ENCODE measurements around the gene HSD17B2.
"Not testable (repeated sequence)": the region's sequence is repeated elsewhere in the genome, so short reads cannot be mapped to it uniquely, and the experiment has no call there.

The HSD17B2 gene

GRCh38 chr16:82007189-82007588 lies 27.9 kb upstream of the HSD17B2 start:
- no peak overlapping the region for H3K9ac ChIP-seq (ENCODE audit: low read length)
- H3K4me1 ChIP-seq (ENCODE audit: control insufficient read depth in 1 of 2, insufficient read depth in 2 of 2, low read length in 2 of 2): no peaks in the 10 kb centered on the region
- no CpG with 5 or more reads among the region's 2 CpGs for WGBS (ENCODE audit: extremely low coverage, insufficient coverage, insufficient read length)
- no peaks in the 10 kb centered on the region for H3K36me3 ChIP-seq (ENCODE audit: control insufficient read depth in 1 of 2, insufficient read depth in 2 of 2, low read length in 2 of 2)
- peaks cover 12% of the 10 kb centered on the region for H3K9me3 ChIP-seq (ENCODE audit: insufficient read depth, low read depth, low read length)
- no peak overlapping the region for H4K12ac ChIP-seq (ENCODE audit: low read depth, low read length)
- no peak overlapping the region for H2BK12ac ChIP-seq (ENCODE audit: low read length)
- H3K18ac ChIP-seq (ENCODE audit: low read length): no peak overlapping the region
- no peak overlapping the region for H4K91ac ChIP-seq (ENCODE audit: low read depth, low read length)
- no peak overlapping the region for H3K27ac ChIP-seq (ENCODE audit: low read depth, low read length)
- H3K4ac ChIP-seq (ENCODE audit: low read depth, low read length): no peak overlapping the region
- no peak overlapping the region for H3K4me2 ChIP-seq (ENCODE audit: low read length)
- no peak overlapping the region for H2AFZ ChIP-seq (ENCODE audit: insufficient read depth, low read length, poor library complexity)
- no peaks in the 10 kb centered on the region for H3K79me1 ChIP-seq (ENCODE audit: low read length)
- H3K4me3 ChIP-seq (ENCODE audit: low read depth, low read length): no peak overlapping the region
- no peak overlapping the region for H4K8ac ChIP-seq (ENCODE audit: low read depth, low read length)
- H2AK5ac ChIP-seq (ENCODE audit: low read length): no peak overlapping the region
- no peak for DNase-seq
- no peak overlapping the region for H2BK5ac ChIP-seq (ENCODE audit: low read depth, low read length, poor library complexity)
- H3K23ac ChIP-seq (ENCODE audit: low read length): no peak overlapping the region
- H2BK120ac ChIP-seq (ENCODE audit: insufficient read depth, low read length, poor library complexity): no peak overlapping the region
- no peaks in the 10 kb centered on the region for H3K79me2 ChIP-seq (ENCODE audit: control insufficient read depth, insufficient read depth, low read length, poor library complexity)
- H3K27me3 ChIP-seq (ENCODE audit: insufficient read depth, low read length): no peaks in the 10 kb centered on the region
- H3K14ac ChIP-seq (ENCODE audit: low read length): no peak overlapping the region

GRCh38 chr16:82008957-82009592 lies 26.0 kb upstream of the HSD17B2 start:
- no peak for DNase-seq
- H3K36me3 ChIP-seq (ENCODE audit: control insufficient read depth in 1 of 2, insufficient read depth in 2 of 2, low read length in 2 of 2): no peaks in the 10 kb centered on the region
- no CpG with 5 or more reads among the region's 9 CpGs for WGBS (ENCODE audit: extremely low coverage, insufficient coverage, insufficient read length)

GRCh38 chr16:82009789-82010188 lies 25.3 kb upstream of the HSD17B2 start:
- not testable (repeated sequence) for H4K91ac ChIP-seq (ENCODE audit: low read depth, low read length); H3K27ac ChIP-seq (ENCODE audit: low read depth, low read length); DNase-seq; H3K27me3 ChIP-seq (ENCODE audit: insufficient read depth, low read length); H3K4me3 ChIP-seq (ENCODE audit: low read depth, low read length); H3K4ac ChIP-seq (ENCODE audit: low read depth, low read length); H3K18ac ChIP-seq (ENCODE audit: low read length); H4K12ac ChIP-seq (ENCODE audit: low read depth, low read length); H3K36me3 ChIP-seq (ENCODE audit: control insufficient read depth in 1 of 2, insufficient read depth in 2 of 2, low read length in 2 of 2); H2BK120ac ChIP-seq (ENCODE audit: insufficient read depth, low read length, poor library complexity); H2BK12ac ChIP-seq (ENCODE audit: low read length); H3K79me1 ChIP-seq (ENCODE audit: low read length); H2AK5ac ChIP-seq (ENCODE audit: low read length); H2AFZ ChIP-seq (ENCODE audit: insufficient read depth, low read length, poor library complexity); H3K9ac ChIP-seq (ENCODE audit: low read length); H2BK5ac ChIP-seq (ENCODE audit: low read depth, low read length, poor library complexity); H3K14ac ChIP-seq (ENCODE audit: low read length); H3K23ac ChIP-seq (ENCODE audit: low read length); H3K79me2 ChIP-seq (ENCODE audit: control insufficient read depth, insufficient read depth, low read length, poor library complexity); H4K8ac ChIP-seq (ENCODE audit: low read depth, low read length); H3K4me2 ChIP-seq (ENCODE audit: low read length); H3K4me1 ChIP-seq (ENCODE audit: control insufficient read depth in 1 of 2, insufficient read depth in 2 of 2, low read length in 2 of 2)
- peaks cover 12% of the 10 kb centered on the region for H3K9me3 ChIP-seq (ENCODE audit: insufficient read depth, low read depth, low read length)
- WGBS (ENCODE audit: extremely low coverage, insufficient coverage, insufficient read length): no CpG with 5 or more reads among the region's 4 CpGs

More at GRCh38 chr16:82008957-82009592, 26.0 kb upstream of the HSD17B2 start:
- Histone ChIP-seq H4K12ac (ENCODE audit: low read depth, low read length) (no peak overlapping the region), H3K4ac (ENCODE audit: low read depth, low read length) (no peak overlapping the region), H3K9ac (ENCODE audit: low read length) (no peak overlapping the region), H3K27me3 (ENCODE audit: insufficient read depth, low read length) (no peaks in the 10 kb centered on the region), H3K4me2 (ENCODE audit: low read length) (no peak overlapping the region), H3K14ac (ENCODE audit: low read length) (no peak overlapping the region), H2BK5ac (ENCODE audit: low read depth, low read length, poor library complexity) (no peak overlapping the region), H2AFZ (ENCODE audit: insufficient read depth, low read length, poor library complexity) (no peak overlapping the region), H3K4me1 (ENCODE audit: control insufficient read depth in 1 of 2, insufficient read depth in 2 of 2, low read length in 2 of 2) (no peaks in the 10 kb centered on the region), H3K9me3 (ENCODE audit: insufficient read depth, low read depth, low read length) (peaks cover 12% of the 10 kb centered on the region), H3K79me1 (ENCODE audit: low read length) (no peaks in the 10 kb centered on the region), H3K23ac (ENCODE audit: low read length) (no peak overlapping the region), H3K27ac (ENCODE audit: low read depth, low read length) (no peak overlapping the region), H3K4me3 (ENCODE audit: low read depth, low read length) (no peak overlapping the region), H4K8ac (ENCODE audit: low read depth, low read length) (no peak overlapping the region), H3K18ac (ENCODE audit: low read length) (no peak overlapping the region), H2BK120ac (ENCODE audit: insufficient read depth, low read length, poor library complexity) (no peak overlapping the region), H2BK12ac (ENCODE audit: low read length) (no peak overlapping the region), H4K91ac (ENCODE audit: low read depth, low read length) (no peak overlapping the region), H2AK5ac (ENCODE audit: low read length) (no peak overlapping the region), H3K79me2 (ENCODE audit: control insufficient read depth, insufficient read depth, low read length, poor library complexity) (no peaks in the 10 kb centered on the region)

GRCh38 chr16:82010649-82011048 lies 24.4 kb upstream of the HSD17B2 start:
- Histone ChIP-seq H3K4me2 (ENCODE audit: low read length) (no peak overlapping the region), H4K91ac (ENCODE audit: low read depth, low read length) (no peak overlapping the region), H3K27ac (ENCODE audit: low read depth, low read length) (no peak overlapping the region), H3K4me3 (ENCODE audit: low read depth, low read length) (no peak overlapping the region), H3K9me3 (ENCODE audit: insufficient read depth, low read depth, low read length) (peaks cover 12% of the 10 kb centered on the region), H2BK5ac (ENCODE audit: low read depth, low read length, poor library complexity) (no peak overlapping the region), H2AFZ (ENCODE audit: insufficient read depth, low read length, poor library complexity) (no peak overlapping the region), H3K4ac (ENCODE audit: low read depth, low read length) (no peak overlapping the region), H2AK5ac (ENCODE audit: low read length) (no peak overlapping the region), H3K27me3 (ENCODE audit: insufficient read depth, low read length) (no peaks in the 10 kb centered on the region), H3K23ac (ENCODE audit: low read length) (no peak overlapping the region), H3K79me2 (ENCODE audit: control insufficient read depth, insufficient read depth, low read length, poor library complexity) (no peaks in the 10 kb centered on the region), H2BK120ac (ENCODE audit: insufficient read depth, low read length, poor library complexity) (no peak overlapping the region), H4K12ac (ENCODE audit: low read depth, low read length) (no peak overlapping the region), H3K79me1 (ENCODE audit: low read length) (no peaks in the 10 kb centered on the region), H2BK12ac (ENCODE audit: low read length) (no peak overlapping the region), H3K4me1 (ENCODE audit: control insufficient read depth in 1 of 2, insufficient read depth in 2 of 2, low read length in 2 of 2) (no peaks in the 10 kb centered on the region), H3K36me3 (ENCODE audit: control insufficient read depth in 1 of 2, insufficient read depth in 2 of 2, low read length in 2 of 2) (no peaks in the 10 kb centered on the region), H3K18ac (ENCODE audit: low read length) (no peak overlapping the region), H3K14ac (ENCODE audit: low read length) (no peak overlapping the region), H4K8ac (ENCODE audit: low read depth, low read length) (no peak overlapping the region), H3K9ac (ENCODE audit: low read length) (no peak overlapping the region)
- no CpG with 5 or more reads among the region's 8 CpGs for WGBS (ENCODE audit: extremely low coverage, insufficient coverage, insufficient read length)
- no peak for DNase-seq
